Measurements from ENCODE around the gene ERLEC1. TPM values are rescaled to one million over a fixed set of nuclear protein-coding genes. Genes with fewer than 3 reads are reported as not detected.
"Not testable (repeated sequence)": the region's sequence is repeated elsewhere in the genome, so short reads cannot be mapped to it uniquely, and the experiment has no call there.

Gene ERLEC1
- total and polyA plus RNA-seq, 7 donors = 23.4 to 69.2 (median 35.4) TPM

DNA sequence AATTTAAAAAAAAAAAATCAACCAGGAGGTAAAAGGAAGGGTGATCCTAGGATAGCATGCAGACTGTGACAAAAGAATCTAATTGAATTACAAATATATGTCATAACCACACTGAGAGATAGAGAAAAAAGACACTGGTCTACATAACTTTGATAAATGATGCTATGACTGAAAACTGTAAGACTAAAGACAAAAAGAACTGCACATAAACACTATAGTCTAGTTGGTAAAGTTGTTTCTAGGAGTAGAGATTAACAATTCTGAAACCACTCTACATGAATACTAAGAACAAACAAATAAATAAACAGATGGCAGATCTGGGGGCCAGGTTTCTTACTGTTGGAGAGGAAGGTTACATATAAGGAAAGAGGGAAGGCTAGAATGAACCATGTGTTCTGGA is 33.8 kb upstream of the ERLEC1 start:
- intact Hi-C loops (cut with DNase I) = no loop called here
- no peaks in the 10 kb centered on the region for H3K9me3 ChIP-seq
- TF ChIP-seq POLR2AphosphoS5 (IDR thresholded peaks at IDR 0.05) = no peak
- TF ChIP-seq POLR2A (IDR thresholded peaks at IDR 0.05) = no peak
- no peak for TF ChIP-seq EP300 (IDR thresholded peaks at IDR 0.05)
- no peak overlapping the region for H3K4me3 ChIP-seq
- peaks cover 0 to 5% (median 0%) of the 10 kb centered on the region in 4 donors for H3K4me1 ChIP-seq
- no peak overlapping the region for H3K27ac ChIP-seq
- DNase-seq = no peak
- peaks cover 0 to 26% (median 4%) of the 10 kb centered on the region in 4 donors for H3K36me3 ChIP-seq
- H3K27me3 ChIP-seq = no peaks in the 10 kb centered on the region

DNA sequence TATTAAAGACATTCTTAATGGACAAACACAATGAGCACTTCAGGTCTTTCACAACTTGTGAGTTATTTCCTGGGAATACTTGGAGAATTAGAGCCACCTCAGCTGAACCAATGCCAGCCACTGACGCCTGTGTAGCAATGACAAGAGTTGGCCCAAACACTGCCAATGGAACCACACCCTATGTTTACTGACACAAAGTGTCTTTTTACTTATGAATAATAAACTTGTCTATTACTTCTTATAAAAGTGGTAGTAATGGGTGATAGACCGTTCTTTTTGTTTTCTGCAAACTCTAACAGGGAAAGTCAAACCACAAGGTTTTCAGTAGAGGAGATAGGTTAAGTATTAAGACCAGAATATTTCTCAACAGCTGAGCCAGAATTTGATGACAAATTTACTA is 31.7 kb upstream of the ERLEC1 start:
- Histone ChIP-seq H3K4me1 (peaks cover 0 to 5% (median 0%) of the 10 kb centered on the region in 4 donors), H3K9me3 (no peaks in the 10 kb centered on the region), H3K27me3 (no peaks in the 10 kb centered on the region), H3K36me3 (peaks cover 0 to 32% (median 1%) of the 10 kb centered on the region in 4 donors), H3K4me3 (no peak overlapping the region), H3K27ac (no peak overlapping the region)
- intact Hi-C loops (cut with DNase I) = no loop called here
- peak; percentile 77 for DNase-seq
- TF ChIP-seq POLR2A (IDR thresholded peaks at IDR 0.05) = no peak
- no peak for TF ChIP-seq POLR2AphosphoS5 (IDR thresholded peaks at IDR 0.05)
- TF ChIP-seq EP300 (IDR thresholded peaks at IDR 0.05) = no peak
- TF ChIP-seq, protein P1, sequence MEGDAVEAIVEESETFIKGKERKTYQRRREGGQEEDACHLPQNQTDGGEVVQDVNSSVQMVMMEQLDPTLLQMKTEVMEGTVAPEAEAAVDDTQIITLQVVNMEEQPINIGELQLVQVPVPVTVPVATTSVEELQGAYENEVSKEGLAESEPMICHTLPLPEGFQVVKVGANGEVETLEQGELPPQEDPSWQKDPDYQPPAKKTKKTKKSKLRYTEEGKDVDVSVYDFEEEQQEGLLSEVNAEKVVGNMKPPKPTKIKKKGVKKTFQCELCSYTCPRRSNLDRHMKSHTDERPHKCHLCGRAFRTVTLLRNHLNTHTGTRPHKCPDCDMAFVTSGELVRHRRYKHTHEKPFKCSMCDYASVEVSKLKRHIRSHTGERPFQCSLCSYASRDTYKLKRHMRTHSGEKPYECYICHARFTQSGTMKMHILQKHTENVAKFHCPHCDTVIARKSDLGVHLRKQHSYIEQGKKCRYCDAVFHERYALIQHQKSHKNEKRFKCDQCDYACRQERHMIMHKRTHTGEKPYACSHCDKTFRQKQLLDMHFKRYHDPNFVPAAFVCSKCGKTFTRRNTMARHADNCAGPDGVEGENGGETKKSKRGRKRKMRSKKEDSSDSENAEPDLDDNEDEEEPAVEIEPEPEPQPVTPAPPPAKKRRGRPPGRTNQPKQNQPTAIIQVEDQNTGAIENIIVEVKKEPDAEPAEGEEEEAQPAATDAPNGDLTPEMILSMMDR (IDR thresholded peaks at IDR 0.05) = no peak
- WGBS, 2 donors = 15 to 67% methylated on average over 2 of the region's 2 CpGs

DNA sequence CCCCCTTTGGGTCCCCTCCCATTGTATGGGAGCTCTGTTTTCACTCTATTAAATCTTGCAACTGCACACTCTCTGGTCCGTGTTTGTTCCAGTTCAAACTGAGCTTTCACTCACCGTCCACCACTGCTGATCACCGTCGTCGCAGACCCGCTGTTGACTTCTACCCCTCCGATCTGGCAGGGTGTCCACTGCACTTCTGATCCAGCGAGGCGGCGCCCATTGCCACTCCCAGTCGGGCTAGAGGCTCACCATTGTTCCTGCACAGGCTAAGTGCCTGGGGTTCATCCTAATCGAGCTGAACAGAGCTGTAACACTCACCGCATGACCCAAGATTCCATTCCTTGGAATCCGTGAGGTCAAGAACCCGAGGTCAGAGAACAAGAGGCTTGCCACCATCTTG is 30.2 kb upstream of the ERLEC1 start:
- H3K27ac ChIP-seq = no peak overlapping the region

DNA sequence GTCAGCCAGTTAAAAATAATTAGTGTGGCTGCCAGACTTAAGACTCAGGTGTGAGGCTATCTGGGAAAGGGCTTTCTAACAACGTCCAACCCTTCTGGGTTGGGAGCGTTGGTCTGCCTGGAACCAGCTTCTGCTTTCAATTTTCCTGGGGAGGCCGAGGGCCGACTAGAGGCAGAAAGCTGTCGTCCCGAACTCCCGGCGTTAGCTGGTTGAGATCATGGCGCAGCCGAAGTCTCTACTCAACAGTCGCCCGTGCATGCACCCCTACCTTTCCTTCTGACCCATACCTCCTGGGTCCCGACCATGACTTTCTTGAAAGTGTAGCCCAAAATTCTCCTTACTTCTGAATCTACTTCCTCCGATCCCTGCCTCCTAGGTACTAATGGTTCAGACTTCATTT is 29.6 kb upstream of the ERLEC1 start:
- peaks cover 0 to 32% (median 1%) of the 10 kb centered on the region in 4 donors for H3K36me3 ChIP-seq
- H3K27me3 ChIP-seq; DNase-seq; H3K27ac ChIP-seq; intact Hi-C loops (cut with DNase I); H3K9me3 ChIP-seq; H3K4me3 ChIP-seq; H3K4me1 ChIP-seq: not testable (repeated sequence)
- 98% methylated on average over 14 of the region's 14 CpGs for WGBS, 2 donors

More for the DNA sequence above, 30.2 kb upstream of the ERLEC1 start:
- Histone ChIP-seq H3K4me1 (peaks cover 0 to under 1% (median 0%) of the 10 kb centered on the region in 4 donors), H3K9me3 (no peaks in the 10 kb centered on the region), H3K36me3 (peaks cover 0 to 32% (median 1%) of the 10 kb centered on the region in 4 donors), H3K27me3 (no peaks in the 10 kb centered on the region), H3K4me3 (no peak overlapping the region)
- intact Hi-C loops (cut with DNase I) = no loop called here
- no peak for DNase-seq
- no peak for TF ChIP-seq POLR2AphosphoS5 (IDR thresholded peaks at IDR 0.05)
- TF ChIP-seq EP300 (IDR thresholded peaks at IDR 0.05) = no peak
- no peak for TF ChIP-seq POLR2A (IDR thresholded peaks at IDR 0.05)
- TF ChIP-seq, protein P1 (IDR thresholded peaks at IDR 0.05) = no peak
- WGBS, 2 donors = 97 to 98% methylated on average over 15 of the region's 15 CpGs

DNA sequence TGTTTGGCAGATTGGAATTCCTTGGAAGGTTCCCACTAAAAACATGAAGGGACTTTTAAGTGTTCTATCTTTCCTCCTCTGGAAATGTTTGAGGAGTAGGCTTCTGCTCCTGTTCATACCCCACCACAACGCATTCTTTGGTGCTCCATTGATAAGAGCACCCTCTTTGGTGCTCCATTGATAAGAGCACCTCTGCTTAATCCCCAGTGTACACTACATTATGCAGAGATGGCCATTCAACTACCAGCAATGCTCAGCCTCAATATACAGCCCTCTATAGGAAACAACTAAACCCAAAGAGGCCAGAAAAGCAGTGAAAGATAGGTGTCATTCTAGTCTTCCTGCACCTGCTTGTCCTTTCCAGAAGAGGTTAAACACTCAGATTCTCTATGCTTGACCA is 21.1 kb upstream of the ERLEC1 start:
- H3K27ac ChIP-seq = no peak overlapping the region
- peaks cover 0 to 12% (median 4%) of the 10 kb centered on the region in 4 donors for H3K36me3 ChIP-seq
- DNase-seq = no peak
- no peak for TF ChIP-seq POLR2AphosphoS5 (IDR thresholded peaks at IDR 0.05)
- TF ChIP-seq, protein P1 (IDR thresholded peaks at IDR 0.05) = no peak
- intact Hi-C loops (cut with DNase I) = loop anchor here (10.0 kb wide), 1 partner anchor 341 kb away; no protein-coding TSS in a partner anchor
- WGBS, 2 donors = 93 to 100% methylated on average over 1 of the region's 1 CpG
- no peaks in the 10 kb centered on the region for H3K9me3 ChIP-seq
- H3K27me3 ChIP-seq = no peaks in the 10 kb centered on the region
- no peak overlapping the region for H3K4me3 ChIP-seq
- peaks cover 0 to 18% (median 11%) of the 10 kb centered on the region in 4 donors for H3K4me1 ChIP-seq
